Nephron progenitor cell (in vitro differentiated cells): Measurements from ENCODE around the gene ABCA1.
A peak's percentile ranks its signal among the peaks of the same experiment; 100 is the strongest.

Experiments used
- DNase-seq: peaks from one replicate; pipeline ENCODE4 v3.0.0; 2021
- H3K27ac Mint-ChIP-seq: 2 replicates; pipeline ENCODE4 v1.8.0; 2021; ENCODE audit warnings: mild to moderate bottlenecking, moderate library complexity, mixed read lengths
- H3K27me3 Mint-ChIP-seq: 2 replicates; pipeline ENCODE4 v1.8.0; 2021; ENCODE audit warnings: mild to moderate bottlenecking, low read depth, mixed read lengths; ENCODE audit not compliant: poor library complexity
- H3K36me3 Mint-ChIP-seq: 2 replicates; pipeline ENCODE4 v1.8.0; 2021; ENCODE audit warnings: low read depth, mixed read lengths
- H3K4me1 Mint-ChIP-seq: 2 replicates; pipeline ENCODE4 v1.8.0; 2021; ENCODE audit warnings: mixed read lengths
- H3K4me3 Mint-ChIP-seq: 2 replicates; pipeline ENCODE4 v1.8.0; 2021; ENCODE audit warnings: mild to moderate bottlenecking, moderate library complexity, mixed read lengths
- H3K9me3 Mint-ChIP-seq: 2 replicates; pipeline ENCODE4 v1.8.0; 2021; ENCODE audit warnings: mild to moderate bottlenecking, moderate library complexity, mixed read lengths
- CTCF ChIP-seq: fragments of 200-600 bp; sonication (generic); IDR thresholded peaks from 2 replicates; pipeline ENCODE4 v1.5.0; 2021; ENCODE audit warnings: antibody characterized with exemption

ABCA1 gene

GRCh38 chr9:104951487-104951886 lies 23.5 kb upstream of the ABCA1 start:
- Mint-ChIP-seq H3K27me3 (no peaks in the 10 kb centered on the region), H3K27ac (no peak overlapping the region), H3K36me3 (no peaks in the 10 kb centered on the region), H3K9me3 (no peaks in the 10 kb centered on the region), H3K4me1 (no peaks in the 10 kb centered on the region), H3K4me3 (no peak overlapping the region)
- DNase-seq = no peak
- no peak for TF ChIP-seq CTCF

- TF ChIP-seq CTCF = no peak
- Mint-ChIP-seq H3K27me3 (no peaks in the 10 kb centered on the region), H3K27ac (no peak overlapping the region)
Observed at GRCh38 chr9:104950838-104951237, 22.9 kb upstream of the ABCA1 start.

GRCh38 chr9:104948277-104948676 lies 20.3 kb upstream of the ABCA1 start:
- no peak for DNase-seq
- no peaks in the 10 kb centered on the region for H3K9me3 Mint-ChIP-seq
- H3K36me3 Mint-ChIP-seq = no peaks in the 10 kb centered on the region
- no peaks in the 10 kb centered on the region for H3K4me1 Mint-ChIP-seq
- H3K27ac Mint-ChIP-seq = no peak overlapping the region
- peaks cover 3% of the 10 kb centered on the region for H3K27me3 Mint-ChIP-seq
- no peak for TF ChIP-seq CTCF
- no peak overlapping the region for H3K4me3 Mint-ChIP-seq

More at GRCh38 chr9:104950838-104951237, 22.9 kb upstream of the ABCA1 start:
- Mint-ChIP-seq H3K36me3 (no peaks in the 10 kb centered on the region), H3K4me3 (no peak overlapping the region), H3K9me3 (no peaks in the 10 kb centered on the region), H3K4me1 (no peaks in the 10 kb centered on the region)
- DNase-seq = no peak

- H3K27ac Mint-ChIP-seq = no peak overlapping the region
- DNase-seq = no peak
- no peaks in the 10 kb centered on the region for H3K36me3 Mint-ChIP-seq
- H3K9me3 Mint-ChIP-seq = no peaks in the 10 kb centered on the region
- no peak overlapping the region for H3K4me3 Mint-ChIP-seq
- peaks cover 10% of the 10 kb centered on the region for H3K4me1 Mint-ChIP-seq
- peaks cover 3% of the 10 kb centered on the region for H3K27me3 Mint-ChIP-seq
- no peak for TF ChIP-seq CTCF
Observed at GRCh38 chr9:104944871-104945270, 16.9 kb upstream of the ABCA1 start.

- no peak for DNase-seq
- no peak for TF ChIP-seq CTCF
- Mint-ChIP-seq H3K9me3 (no peaks in the 10 kb centered on the region), H3K4me1 (peaks cover 10% of the 10 kb centered on the region), H3K27me3 (peaks cover 3% of the 10 kb centered on the region), H3K36me3 (no peaks in the 10 kb centered on the region), H3K27ac (no peak overlapping the region), H3K4me3 (no peak overlapping the region)
Observed at GRCh38 chr9:104944356-104944755, 16.4 kb upstream of the ABCA1 start.

GRCh38 chr9:104941597-104941996 lies 13.6 kb upstream of the ABCA1 start:
- DNase-seq = no peak
- Mint-ChIP-seq H3K27me3 (peaks cover 3% of the 10 kb centered on the region), H3K27ac (peak overlapping the region; percentile 7), H3K4me3 (no peak overlapping the region), H3K9me3 (no peaks in the 10 kb centered on the region), H3K36me3 (no peaks in the 10 kb centered on the region), H3K4me1 (peaks cover 15% of the 10 kb centered on the region)
- no peak for TF ChIP-seq CTCF
